ENCODE results near the gene RCCD1.
"Not testable (repeated sequence)": the region's sequence is repeated elsewhere in the genome, so short reads cannot be mapped to it uniquely, and the experiment has no call there.

The RCCD1 gene, protein sequence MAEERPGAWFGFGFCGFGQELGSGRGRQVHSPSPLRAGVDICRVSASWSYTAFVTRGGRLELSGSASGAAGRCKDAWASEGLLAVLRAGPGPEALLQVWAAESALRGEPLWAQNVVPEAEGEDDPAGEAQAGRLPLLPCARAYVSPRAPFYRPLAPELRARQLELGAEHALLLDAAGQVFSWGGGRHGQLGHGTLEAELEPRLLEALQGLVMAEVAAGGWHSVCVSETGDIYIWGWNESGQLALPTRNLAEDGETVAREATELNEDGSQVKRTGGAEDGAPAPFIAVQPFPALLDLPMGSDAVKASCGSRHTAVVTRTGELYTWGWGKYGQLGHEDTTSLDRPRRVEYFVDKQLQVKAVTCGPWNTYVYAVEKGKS

DNA sequence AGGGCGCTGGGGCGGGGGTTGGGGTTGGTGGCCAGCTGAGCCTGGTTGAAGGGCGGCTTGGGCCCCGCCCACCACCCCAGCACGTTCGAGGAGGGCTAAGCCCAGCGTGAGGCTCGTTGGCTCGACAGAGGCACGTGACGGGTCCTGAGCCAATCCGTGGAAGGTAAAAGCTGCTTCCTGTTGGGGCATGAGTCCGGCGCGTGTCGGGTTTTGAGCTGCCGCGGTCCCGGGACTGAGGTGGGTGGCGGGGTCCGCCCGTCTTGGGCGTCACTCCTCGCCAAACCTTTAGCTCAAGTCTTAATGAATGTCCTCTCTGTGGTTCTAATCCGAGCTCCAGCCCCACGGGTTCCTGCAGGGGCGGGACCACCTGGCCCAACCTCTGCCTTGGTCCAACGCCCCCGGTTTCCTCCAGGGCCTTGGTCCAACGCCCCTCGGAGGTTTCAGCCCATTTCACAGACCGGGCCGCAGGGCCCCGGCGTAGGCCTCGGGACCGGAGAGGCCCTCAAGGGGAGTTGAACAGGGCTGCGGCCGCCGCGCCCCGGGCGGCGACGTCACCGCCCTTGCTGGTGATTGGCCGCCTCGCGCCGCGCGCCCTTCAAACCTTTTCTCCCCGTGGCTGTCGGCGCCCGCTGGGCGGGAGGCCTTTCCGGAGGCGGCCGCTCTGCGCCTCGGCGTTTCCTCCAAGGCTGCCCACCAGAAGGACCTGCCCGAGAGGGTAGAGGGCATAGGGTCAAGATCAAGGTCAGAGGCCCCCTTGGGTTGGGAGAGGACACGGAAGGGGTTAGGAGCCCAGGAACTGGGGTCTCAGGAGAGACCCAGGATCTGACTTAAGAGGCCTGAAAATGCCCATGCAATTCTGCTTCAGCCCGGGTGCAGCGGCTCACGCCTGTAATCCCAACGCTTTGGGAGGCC is at the start of gene RCCD1:
Gene RCCD1 (plus strand): TSS at position 173 of the 912 bp plus-strand sequence. CDS start 1,851 bp downstream, outside the sequence.
- no peak for DNase-seq

DNA sequence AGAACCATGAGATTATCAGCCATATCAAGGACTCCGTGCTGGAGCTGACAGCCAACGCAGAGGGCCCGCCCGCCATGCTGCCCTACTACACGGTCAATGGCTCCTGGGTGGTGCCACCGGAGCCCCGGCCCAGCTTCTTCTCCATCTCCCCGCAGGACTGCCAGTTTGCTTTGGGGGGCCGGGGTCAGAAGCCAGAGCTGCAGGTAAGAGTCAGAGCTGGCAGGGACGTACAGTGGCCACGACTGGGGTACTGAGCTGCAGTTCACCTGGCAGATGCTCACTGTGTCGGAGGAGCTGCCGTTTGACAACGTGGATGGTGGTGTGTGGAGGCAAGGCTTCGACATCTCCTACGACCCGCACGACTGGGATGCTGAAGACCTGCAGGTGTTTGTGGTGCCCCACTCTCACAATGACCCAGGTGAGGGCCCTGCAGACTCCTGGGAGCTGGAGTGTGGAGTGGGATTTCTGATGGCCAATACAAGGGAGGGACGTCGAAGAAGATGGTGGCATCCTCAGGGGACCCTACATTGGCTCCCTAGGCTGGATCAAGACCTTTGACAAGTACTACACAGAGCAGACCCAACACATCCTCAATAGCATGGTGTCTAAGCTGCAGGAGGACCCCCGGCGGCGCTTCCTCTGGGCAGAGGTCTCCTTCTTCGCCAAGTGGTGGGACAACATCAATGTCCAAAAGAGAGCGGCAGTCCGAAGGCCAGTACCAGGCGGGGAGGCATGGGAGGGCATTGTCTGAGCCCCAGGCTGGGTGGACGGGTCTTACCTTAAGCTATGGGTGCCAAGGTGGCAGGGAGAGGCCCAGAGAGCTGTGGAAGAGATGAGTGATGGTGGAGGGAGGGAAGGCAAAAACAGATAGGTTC is 49.1 kb upstream of the RCCD1 start:
- no peak for DNase-seq

DNA sequence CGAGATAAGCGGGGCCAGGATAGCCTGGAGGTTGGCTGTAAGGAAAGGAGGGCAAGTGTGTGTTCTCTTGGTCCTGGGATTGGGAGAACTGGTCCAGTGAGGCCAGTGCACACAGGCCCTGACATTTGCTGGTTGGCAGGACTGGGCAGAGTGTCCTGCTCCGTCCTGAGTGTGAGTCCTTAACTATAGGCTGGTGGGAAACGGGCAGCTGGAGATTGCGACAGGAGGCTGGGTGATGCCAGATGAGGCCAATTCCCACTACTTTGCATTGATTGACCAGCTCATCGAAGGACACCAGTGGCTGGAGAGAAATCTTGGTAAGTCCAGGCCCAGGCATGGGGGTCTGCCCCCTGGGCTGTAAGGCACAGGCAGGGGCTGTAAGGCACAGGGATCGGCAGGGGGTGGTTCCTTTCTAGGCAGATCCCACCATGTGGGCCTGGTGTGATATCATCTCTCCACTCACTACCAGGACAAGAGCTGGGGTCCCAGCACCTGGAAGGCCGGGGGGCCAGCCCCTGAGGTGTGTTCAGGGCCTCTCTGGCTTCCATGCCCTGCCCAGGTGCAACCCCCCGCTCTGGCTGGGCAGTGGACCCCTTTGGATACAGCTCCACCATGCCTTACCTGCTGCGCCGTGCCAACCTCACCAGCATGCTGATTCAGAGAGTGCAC is 48.4 kb upstream of the RCCD1 start:
- no peak for DNase-seq

- DNase-seq: no peak
These were observed 47.5 kb upstream of the RCCD1 start for GRCh38 chr15:90907051-90907660.

GRCh38 chr15:90907838-90908507 is 46.7 kb upstream of the RCCD1 start:
- no peak for DNase-seq

- DNase-seq: not testable (repeated sequence)
These were observed 45.2 kb upstream of the RCCD1 start for GRCh38 chr15:90909449-90909848.

DNA sequence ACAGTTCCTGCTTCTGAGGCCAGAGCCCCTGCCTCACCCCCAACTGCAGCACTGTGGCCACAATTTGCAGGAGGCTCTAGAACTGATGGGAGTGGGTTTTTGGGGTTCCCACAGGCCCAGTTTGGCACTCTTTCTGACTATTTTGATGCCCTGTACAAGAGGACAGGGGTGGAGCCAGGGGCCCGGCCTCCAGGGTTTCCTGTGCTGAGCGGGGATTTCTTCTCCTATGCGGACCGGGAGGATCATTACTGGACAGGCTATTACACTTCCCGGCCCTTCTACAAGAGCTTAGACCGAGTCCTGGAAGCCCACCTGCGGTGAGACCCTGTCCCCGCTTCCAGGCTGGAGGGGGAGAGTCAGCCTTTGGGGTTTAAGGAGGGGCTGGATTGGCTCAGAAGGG is 44.7 kb upstream of the RCCD1 start:
- no peak for DNase-seq

- DNase-seq: no peak
These were observed 44.0 kb upstream of the RCCD1 start for GRCh38 chr15:90910441-90911301.

GRCh38 chr15:90911302-90911623 is 43.4 kb upstream of the RCCD1 start:
- DNase-seq: no peak

DNA sequence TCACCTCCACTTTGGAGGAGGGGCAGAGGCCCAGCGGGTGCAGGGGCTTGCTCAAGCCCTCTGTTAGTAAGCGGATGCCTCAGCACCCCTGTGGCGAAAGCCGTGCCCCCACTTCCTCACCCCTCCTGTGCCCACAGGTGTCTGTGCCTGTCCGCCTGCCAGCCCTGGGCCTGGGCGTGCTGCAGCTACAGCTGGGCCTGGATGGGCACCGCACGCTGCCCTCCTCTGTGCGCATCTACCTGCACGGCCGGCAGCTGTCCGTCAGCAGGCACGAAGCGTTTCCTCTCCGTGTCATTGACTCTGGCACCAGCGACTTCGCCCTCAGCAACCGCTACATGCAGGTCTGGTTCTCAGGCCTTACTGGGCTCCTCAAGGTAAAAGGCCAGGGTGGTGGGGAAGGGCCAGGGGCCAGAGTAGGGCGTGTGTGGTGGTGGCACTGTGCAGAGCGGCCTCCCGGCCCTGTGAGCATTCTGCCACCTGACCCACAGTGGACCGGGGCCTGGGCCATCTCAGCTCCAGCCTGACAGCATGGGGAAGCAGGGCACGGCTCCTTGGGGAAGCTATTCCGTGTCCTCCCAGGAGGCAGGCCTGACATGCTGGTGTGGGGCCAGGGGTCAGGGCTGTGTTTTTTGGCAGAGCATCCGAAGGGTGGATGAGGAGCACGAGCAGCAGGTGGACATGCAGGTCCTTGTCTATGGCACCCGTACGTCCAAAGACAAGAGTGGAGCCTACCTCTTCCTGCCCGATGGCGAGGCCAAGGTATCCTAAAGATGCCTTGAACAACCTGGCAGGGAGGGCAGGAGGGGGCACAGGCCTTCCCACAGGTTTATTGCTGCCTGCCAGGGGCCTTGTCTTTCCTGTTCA is 42.5 kb upstream of the RCCD1 start:
- no peak for DNase-seq

DNA sequence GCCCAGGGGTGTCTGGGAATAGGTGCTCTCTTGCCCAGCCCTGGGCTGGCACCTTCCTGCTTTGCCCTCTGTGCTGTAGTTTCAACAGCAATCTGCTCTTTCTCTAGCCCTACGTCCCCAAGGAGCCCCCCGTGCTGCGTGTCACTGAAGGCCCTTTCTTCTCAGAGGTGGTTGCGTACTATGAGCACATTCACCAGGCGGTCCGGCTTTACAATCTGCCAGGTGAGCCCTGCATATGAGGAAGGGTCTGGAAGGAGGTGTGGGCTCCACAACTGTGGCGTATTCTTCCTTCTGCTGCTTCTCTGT is 42.0 kb upstream of the RCCD1 start:
- DNase-seq: no peak

DNA sequence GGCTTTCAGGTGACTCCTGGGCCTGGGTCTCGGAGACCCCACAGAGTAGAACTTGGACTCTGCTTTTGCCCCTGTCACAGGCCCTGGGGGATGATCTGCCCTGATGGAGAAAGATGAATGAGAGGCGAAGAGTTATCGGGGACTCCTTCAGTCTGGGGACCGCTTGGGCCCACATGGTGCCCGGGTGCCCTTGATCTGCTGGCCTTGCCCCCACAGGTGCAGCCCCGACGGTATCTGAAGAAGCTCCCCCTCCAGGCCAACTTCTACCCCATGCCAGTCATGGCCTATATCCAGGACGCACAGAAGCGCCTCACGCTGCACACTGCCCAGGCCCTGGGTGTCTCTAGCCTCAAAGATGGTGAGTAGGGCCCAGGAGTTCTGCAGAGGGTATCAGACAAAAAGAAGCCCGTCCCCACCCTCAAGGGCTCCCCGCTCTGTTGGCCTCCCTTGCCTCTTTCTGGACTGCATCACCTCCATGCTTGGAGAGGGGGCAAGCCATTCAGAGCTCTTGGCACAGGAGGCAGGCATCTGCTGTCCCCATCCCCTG is 41.2 kb upstream of the RCCD1 start:
- DNase-seq: no peak

- DNase-seq: no peak
These were observed 40.2 kb upstream of the RCCD1 start for GRCh38 chr15:90914305-90915080.

- no peak for DNase-seq
These were observed 39.4 kb upstream of the RCCD1 start for GRCh38 chr15:90915216-90915807.

DNA sequence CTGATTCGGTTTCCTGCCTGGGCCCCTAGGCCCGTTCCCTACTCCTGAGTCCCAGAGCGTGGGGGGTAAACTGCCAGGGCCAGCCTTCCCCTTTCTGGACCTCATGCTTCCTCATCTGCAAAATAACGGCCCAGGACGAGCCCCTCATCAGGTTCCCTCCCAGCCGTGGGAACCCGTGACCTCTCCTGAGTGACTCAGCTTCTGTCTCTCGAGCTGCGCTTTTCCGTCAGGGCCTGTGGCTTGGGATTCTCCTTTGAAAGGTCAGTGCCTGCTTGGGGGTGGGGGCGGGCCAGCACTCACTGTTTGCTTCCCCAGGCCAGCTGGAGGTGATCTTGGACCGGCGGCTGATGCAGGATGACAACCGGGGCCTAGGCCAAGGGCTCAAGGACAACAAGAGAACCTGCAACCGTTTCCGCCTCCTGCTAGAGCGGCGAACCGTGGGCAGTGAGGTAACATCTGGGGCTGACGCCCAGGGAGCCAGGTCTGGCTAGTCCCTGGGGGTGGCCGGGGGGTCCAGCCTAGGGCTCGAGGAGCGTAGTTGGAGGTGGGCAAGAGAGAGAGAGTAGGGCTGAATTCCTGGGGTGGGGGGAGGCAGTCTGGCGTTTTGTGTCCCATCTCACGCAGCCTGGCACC is 38.8 kb upstream of the RCCD1 start:
- DNase-seq: no peak

GRCh38 chr15:90916461-90916860 is 38.2 kb upstream of the RCCD1 start:
- DNase-seq: no peak

- no peak for DNase-seq
These were observed 37.1 kb upstream of the RCCD1 start for GRCh38 chr15:90917569-90917968.
